Activated CD8-positive, alpha-beta memory T cell treated with anti-CD3 and anti-CD28 coated beads for 48 hours (primary cell): Measurements from ENCODE around the gene POMT2.
"Not testable (repeated sequence)": the region's sequence is repeated elsewhere in the genome, so short reads cannot be mapped to it uniquely, and the experiment has no call there.

ENCODE experiments used
- DNase-seq, 3 experiments: peaks; one replicate each; pipeline ENCODE4 v3.0.0-alpha.2; 2020; ENCODE audit warnings: low read depth in 2 of 3, low spot score in 2 of 3

The POMT2 gene

DNA sequence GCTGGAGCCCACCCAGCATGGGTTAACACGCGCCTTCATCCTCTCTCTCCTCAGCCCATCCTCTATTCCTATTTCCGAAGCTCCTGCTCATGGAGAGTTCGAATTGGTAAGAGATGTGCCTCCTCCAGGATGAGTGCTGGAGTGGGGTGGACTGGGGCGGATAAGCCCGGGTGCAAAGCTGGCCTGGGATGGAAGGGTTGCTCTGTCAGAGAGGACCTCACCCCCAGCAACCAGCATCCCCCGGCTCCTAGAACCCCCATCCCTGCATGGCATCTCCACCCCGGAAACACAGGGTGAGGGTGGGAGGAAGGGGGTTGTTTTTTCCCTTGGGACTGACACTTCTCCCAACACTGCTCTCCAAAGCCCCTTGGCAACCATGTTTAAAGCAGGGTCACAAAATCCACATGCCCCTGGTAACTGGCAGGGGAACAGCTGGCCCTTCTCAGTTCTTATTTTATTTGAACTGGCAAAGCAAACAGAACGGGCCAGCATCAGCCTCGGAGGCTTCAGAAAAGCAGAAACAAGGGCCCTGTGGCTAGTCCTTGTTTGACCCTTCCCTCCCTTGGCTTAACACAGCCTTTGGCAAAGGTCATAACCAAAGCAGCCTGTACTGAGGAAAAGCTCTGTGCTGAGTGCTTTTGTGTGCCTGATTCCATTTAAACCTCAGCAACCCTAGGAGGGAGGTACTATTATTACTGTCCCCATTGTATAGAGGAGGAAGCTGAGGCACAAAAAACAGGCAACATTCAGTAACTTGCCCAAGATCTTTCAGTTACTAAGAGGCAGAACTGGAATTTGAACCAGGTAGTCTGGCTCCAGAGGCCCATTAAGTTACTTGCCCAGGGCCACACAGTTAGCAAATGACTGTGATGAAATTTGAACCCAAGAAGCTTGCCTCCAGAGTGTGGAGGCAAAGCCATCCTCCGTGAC, 4.4 kb upstream of the POMT2 start:
- no peak for DNase-seq

DNA sequence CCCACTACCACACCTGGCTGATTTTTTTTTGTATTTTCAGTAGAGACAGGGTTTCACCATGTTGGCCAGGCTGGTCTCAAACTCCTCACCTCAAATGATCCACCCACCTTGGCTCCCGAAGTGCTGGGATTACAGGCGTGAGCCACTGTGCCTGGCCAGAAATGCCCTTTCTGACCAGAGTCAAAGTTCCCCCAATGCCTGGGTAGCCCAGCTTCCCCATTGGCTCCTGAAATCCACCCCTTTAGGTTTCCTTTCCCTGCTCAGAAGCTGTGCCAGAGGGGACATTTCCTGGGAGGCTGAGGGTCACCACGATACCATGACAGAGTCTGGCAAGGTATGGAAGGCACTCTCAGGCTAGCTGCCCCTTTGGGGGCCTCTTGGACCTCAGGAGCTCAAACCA, 3.6 kb upstream of the POMT2 start:
- DNase-seq = no peak

DNA sequence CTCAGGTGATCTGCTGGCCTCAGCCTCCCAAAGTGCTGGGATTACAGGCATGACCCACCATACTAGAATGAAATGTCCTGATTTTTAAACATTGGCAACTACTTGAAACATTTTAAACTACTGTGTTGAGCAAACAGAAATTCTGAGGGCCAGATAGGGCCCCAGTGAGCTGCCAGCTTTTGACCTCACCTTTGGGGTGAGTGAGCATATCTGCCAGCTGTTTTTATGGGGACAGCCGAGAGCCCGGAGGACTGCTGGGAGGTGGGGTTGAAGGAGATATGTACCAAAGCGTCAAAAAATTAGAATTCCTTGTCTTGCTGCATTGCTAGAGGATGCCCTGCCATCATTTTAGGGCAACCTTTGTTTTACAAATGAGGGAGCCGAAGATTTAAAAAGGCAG, 2.9 kb upstream of the POMT2 start:
- DNase-seq = no peak

DNA sequence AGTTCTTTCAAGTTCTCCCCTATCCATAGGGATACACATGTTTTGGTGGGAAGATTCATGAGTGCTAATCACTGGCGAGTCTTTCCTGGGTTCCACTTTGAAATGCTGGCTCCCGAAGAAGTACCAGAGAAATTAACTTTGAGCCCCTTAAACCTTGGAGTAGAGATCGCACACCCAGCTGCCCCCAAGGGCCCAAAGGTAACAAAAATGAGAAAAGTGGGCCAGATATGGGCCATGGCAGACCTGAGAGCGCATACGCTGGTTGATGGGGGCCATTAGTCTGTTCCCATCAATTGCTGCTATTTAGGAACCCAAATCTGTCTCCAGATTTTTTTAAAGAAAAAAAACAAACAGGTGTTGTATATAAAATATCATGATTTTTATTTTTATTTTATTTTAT, 2.3 kb upstream of the POMT2 start:
- DNase-seq = no peak

DNA sequence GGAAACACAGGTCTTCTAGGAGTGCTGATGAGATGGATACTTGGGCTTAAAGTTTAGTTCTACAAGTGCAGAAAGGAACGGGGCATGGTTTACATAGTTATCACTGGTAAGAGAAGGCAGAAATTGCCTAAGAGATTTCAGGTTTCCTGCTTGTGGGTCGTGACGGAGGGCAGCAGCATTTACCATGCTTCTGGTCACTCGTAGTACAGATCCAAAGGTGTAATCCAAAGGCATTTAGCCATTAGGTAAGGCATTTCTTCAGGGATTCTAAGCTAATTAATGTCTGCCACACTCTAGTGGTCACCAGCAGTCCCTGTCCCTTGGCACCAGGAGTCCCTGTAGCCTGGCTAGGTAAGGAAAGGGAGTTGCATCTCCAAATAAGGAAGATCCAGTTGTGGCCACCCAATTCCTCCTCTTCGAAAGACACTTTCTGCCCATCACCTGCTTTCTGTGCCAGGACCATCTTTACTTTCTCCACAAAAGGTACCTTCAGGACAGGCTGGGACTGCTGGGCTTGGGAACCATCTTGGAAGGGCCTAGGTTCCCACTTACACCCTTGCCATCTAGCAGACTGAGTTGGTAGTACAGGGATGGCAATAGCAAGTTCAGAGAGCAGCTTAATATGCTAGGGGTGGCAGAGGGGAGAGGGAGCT, 1.7 kb upstream of the POMT2 start:
- no peak for DNase-seq

DNA sequence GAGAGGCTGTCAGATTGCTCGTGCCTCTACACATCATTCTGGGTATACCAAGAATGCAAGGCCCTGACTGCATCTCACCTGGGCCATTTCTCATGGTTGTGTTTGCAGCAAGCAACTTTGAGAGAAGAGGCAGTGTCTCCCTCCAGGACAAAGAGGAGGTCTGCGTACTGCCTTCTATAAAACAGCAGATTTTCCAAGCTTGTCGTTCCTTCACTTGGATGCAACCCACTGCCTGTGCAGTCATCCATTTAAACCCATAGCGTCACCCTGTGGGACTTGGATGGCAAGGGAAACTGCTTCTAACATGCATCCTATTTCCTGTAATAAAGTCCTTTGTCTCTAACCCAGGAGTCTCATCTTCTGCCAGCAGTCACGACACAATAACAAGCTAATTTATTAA, 1.3 kb downstream of the POMT2 start:
- no peak for DNase-seq

DNA sequence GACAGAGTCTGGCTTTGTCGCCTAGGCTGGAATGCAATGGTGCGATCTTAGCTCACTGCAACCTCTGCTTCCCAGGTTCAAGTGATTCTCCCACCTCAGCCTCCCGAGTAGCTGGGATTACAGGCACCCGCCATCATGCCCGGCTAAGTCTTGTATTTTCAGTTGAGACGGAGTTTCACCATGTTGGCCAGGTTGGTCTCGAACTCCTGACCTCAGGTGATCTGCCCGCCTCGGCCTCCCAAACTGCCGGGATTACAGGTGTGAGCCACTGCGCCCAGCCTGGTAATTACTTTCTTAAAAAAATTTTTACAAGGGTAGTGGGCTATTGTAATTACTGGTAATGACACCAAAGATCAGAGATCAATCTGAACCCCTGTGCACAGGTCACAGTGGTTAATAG, 1.9 kb downstream of the POMT2 start:
- DNase-seq = not testable (repeated sequence)

DNA sequence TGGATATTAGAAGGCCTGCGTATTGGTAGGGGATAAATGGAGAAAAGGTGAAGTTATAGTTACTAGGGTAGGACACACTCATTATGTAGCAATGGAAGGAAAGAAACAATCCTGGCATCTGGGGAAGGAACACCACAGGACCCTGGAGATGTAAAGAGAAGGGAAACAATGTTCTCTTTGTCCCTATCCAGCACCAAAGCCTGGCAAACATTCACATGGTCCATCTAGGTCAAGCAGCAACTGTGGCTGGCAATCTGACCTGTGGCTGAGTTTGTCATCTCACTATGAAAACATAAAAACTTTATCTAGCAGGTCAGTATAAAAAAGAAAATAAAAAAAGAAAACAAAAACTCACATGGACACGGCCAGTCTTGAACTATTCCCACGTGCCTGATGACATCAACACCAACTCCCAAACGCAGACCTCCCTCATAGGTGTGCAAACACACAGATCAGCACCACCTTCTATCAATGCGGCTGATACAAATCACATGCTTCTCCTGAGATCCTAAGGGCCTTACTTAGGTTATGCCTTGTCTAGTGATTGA, 2.6 kb downstream of the POMT2 start:
- no peak for DNase-seq

DNA sequence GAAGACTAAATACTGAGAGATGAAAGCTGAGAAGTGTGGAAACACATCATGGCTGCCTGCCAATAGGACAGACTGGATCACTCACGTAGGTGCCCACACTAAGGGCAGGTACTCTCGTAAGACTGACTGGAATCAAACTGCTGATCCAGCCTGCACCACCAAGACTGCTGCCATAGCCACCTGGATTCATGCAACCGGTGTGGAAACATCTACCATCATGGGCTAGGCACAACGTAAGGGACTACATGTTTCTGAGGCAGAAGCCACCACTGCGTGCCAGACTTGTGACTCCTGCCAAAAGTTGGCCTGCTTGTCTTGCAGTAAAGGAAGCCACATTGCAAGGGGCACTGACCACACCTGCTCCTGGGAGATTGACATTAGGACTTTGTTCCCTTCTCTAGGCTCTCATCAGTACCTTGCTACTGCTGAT, 3.8 kb downstream of the POMT2 start:
- no peak for DNase-seq

DNA sequence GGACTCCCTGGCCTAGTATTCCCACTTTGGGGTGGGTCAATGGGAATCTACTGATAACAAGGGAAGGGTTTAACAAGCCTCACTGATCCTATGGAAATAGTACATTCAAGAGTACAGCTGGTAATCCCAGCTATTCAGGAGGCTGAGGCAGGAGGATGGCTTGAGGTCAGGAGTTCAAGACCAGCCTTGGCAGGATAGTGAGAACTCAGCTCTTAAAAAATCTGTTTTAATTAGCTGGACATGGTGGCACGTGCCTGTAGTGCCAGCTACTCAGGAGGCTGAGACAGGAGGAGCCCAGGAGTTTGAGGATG, 4.5 kb downstream of the POMT2 start:
- DNase-seq = no peak

DNA sequence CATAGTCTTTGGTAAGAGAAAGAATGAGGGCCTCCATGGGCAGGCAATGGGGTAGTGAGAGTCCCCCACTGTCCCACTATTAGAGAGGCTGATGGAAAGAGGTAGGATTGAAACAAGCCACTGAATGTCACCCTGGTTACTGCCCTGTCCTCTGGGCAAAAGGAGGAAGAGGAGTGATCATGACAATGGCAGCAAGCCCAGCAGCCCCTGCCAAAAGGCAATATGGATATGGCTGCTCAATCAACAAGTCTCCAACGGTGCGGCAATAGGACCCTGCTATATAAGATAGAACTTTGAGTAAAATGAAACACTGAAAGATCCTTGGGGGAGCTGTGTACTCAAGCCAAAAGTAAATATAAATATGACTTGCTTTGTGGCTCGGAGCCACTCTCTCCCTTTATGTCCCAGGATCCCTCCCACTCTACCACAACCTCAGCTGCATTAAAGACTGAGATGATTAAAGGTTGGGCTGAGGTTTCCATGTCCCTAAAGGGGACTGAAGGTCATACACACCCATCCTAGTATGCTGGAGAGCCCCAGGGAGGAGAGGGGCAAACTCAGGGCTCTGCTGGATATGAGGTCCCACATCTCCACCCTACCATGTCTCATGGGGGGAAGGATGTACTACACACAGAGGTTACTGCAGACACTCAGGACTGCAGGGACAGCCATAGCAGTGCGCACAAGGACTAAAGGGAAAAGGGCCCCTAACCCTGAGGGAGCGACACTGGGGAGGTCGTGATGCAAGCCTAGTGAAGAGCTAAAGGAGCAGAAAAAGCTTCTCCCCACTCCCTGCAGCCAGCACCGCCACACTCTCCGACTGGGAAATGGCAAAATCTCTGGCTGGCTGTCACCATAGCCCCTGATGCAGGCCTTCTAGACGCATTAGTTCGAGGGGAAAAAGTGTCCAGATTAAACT, 5.9 kb downstream of the POMT2 start:
- no peak for DNase-seq

DNA sequence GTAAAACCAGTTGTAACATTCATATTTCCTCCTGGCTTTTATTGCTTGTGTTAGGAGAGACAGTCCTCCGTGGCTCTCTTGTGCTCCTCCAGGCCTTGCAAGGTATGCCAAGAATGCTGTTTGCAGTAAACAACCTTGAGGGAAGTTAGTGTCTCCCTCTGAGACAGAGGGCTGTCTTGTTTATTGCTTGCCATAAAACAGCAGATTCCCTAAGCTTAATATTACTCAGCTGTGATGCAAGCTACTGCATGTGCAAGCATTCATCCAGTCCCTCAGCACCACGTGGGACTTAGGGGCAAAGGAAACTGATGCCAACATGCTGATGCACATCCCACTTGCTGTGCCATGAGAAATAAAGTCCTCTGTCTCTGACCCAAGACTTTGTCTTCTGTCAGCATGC, 6.6 kb downstream of the POMT2 start:
- DNase-seq = no peak

DNA sequence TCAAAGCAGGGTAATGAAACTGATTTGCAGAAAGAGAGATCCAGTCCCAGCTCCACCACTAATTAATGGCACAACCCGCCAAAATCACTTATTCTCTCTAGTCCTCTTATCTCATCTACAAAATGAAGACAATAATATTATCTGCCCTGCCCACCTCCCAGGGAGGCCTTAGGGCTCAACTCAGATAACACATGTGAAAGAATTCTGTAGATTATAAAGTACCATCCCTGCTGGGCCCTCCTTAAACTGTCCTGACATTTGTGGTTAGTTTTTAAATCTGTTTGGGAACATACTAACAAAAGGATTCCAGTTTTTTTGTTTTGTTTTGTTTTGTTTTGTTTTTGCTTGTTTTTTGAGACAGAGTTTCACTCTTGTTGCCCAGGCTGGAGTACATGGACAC, 7.3 kb downstream of the POMT2 start:
- DNase-seq = no peak

DNA sequence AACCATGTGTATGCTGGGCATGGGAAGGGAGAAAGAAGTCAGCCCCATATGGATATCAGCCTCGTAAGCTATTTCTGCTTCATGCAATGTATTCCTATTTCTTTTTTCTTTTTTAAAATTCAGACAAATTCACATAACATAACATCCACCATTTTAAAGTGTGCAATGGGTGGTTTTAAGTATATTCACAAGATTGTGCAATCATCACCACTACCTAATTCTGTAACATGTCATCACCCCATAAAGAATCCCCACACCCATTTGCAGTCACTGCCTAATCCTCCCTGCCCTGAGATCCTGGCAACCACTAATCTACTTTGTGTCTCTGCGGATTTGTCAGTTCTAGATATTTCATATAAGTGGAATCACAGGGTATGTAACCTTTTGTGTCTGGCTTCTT, 9.5 kb downstream of the POMT2 start:
- no peak for DNase-seq

DNA sequence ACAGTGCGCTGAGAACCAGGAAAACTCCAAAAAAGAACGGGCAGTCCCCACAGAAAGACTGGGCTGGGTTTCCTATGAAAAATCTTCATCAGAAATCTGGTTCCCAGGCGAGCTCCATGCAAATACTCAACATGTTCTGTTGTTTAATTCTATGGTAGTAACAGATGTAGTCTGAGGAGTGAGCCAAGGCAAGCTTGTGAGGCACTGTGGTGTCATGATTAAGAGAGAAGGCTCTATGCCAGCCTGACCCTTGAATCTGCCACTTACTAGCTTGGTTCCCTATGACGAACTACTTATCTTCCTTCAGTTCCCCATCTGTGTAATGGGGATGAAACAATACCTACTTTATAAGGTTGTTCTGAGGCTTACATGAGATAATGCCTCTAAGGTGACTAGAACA, 10.7 kb downstream of the POMT2 start:
- no peak for DNase-seq

DNA sequence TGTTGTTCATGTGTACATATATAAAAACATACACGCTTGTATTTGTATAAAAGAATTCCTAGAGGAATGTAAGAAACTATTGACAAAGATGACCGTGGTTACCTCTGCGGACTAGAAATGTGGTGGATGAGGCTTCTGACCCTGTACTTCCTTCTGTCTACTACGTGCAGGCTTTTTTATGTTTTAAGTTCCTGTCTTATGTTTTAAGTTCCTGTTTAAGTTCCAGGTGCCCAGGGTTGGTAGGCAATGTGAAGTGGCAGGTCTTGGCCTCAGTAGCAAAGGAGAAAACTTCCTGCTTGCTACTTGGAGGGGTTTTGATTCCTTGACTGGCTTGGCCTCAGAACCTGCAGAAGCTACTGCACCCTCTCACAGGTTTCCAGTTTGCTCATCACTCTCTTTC, 11.6 kb downstream of the POMT2 start:
- no peak for DNase-seq

DNA sequence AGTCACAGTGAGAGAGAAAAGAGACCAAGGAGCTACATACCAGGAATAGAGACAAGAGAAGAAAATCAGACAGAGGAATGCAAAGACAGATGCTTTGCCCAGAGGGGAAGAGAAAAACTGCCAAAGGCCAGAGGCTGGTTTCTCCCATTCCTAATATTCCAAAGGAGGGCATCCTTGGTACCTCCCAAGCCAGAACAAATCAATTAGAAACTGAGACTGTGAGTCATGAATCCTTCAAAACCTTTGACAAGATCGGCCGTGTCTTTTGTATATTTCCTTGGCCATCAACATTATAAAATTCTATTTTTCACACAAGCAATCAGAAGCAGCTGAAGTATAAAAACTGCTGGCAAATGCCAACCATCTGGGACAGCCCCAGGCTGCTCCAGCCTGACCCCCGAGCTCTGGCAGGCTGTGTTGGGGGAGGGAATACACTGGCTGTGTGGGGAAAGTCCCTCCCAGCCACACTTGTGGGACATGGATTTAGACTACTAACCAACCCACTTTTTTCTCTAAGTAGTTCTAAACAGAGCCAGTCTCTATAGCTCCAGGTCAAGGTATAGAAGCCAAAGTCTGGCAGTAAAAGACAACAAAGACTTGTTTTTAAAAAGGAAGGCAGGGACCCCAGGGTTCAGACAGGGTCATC, 13.7 kb downstream of the POMT2 start:
- no peak for DNase-seq

DNA sequence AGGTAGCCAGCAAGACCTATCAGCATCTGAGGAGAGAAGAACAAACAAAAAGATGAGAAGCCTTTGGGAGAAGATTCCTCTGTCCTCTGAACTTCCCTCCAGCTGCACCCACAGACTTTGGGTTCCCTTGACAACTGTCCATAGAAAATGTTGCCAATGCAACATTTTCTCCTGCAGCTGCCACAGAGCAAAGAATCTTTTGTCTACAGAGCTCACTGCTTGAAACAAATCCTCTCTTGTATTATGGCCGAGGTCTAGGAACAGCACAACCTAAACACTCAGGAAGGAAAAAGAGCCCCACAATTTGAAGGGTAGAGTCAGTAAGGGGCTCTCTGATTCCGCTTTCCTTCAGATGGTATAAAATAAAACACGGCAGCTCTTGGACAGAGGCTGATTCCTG, 14.3 kb downstream of the POMT2 start:
- no peak for DNase-seq

DNA sequence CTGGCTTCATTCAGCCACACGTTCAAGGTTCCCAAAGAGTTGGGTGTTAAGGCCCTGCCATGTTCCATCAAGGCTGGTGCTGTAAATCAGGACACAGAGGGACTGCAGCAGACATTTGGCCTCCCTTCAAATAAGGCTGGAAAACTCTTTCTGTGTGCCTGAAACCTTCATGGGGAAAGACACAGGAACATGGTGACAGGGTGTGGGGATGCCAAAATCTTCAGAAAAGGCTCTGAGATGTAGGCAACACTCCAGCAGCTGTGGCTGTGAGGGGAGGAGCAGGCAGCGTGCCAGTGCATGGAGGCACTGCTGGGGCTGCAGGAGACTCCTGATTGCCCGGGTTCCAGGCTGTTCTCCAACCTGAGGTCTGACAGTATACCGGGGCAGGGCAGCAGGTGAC, 15.0 kb downstream of the POMT2 start:
- DNase-seq = no peak

DNA sequence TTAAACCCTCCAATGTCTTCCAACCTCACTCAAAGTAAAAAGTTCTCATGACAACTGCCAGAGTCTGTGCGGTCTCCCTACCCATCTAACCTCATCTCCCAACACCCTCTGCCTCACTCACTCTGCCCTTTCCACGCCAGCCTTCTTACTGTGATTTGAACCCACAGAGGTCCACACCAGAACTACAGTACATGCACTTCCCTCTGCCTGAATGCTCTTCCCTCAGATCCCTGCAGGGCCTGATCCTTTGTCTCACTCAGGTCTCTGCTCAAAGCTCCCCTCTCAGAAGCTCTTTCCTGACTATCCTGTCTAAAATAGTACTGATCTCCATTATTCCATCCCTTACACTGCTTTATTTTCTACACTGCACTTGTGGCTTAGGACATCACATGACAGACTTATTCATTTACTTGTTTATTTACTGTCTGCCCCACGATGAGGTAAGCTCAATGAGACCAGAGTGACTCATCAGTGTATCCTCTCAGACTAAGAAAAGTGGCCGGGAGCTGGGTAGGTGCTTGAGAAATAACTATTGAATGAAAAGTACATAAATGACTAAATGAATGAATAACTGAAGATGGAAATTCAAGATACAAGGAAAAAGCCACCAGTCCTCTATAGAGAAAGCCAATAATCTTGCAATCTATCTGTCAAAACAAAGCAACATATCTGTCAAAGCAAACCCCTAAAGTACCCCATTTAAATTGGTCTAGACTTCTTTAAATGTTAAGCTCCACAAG, 17.1 kb downstream of the POMT2 start:
- no peak for DNase-seq
